Activated B cell treated with CpG ODN at 0.5 μM for 24 hours (primary cell): ENCODE results near the gene SEMA4C. TPM values are rescaled to one million over a fixed set of nuclear protein-coding genes. Genes with fewer than 3 reads are reported as not detected.
A peak's percentile ranks its signal among the peaks of the same experiment; 100 is the strongest.

Experiments
- ATAC-seq: fragments of 200-7000 bp; cut with Tn5 transposase; one replicate; pipeline ENCODE4 v1.10.0; 2021; ENCODE audit warnings: low read depth, mild to moderate bottlenecking, moderate library complexity
- CTCF ChIA-PET: fragments of 350-600 bp; sonication (Branson Sonifier 250); formaldehyde crosslinking; loops from one replicate; lab custom pipeline; 2021; ENCODE audit warnings: antibody characterized with exemption; lab: Charles Lee
- POLR2A ChIA-PET: fragments of 350-600 bp; sonication (Branson Sonifier 250); formaldehyde crosslinking; loops from one replicate; lab custom pipeline; 2021; ENCODE audit warnings: antibody characterized with exemption; lab: Charles Lee
- DNase-seq: peaks from one replicate; pipeline ENCODE4 v3.0.0; 2022
- H3K27ac Mint-ChIP-seq: one replicate; pipeline ENCODE4 v1.8.0; 2020; ENCODE audit warnings: mixed read lengths
- H3K27me3 Mint-ChIP-seq: one replicate; pipeline ENCODE4 v1.8.0; 2021; ENCODE audit warnings: mixed read lengths
- H3K36me3 Mint-ChIP-seq: one replicate; pipeline ENCODE4 v1.8.0; 2021; ENCODE audit warnings: low read depth, mixed read lengths
- H3K4me1 Mint-ChIP-seq: one replicate; pipeline ENCODE4 v1.8.0; 2021; ENCODE audit warnings: mixed read lengths
- H3K4me3 Mint-ChIP-seq: one replicate; pipeline ENCODE4 v1.8.0; 2020; ENCODE audit warnings: mild to moderate bottlenecking, mixed read lengths
- H3K9me3 Mint-ChIP-seq: one replicate; pipeline ENCODE4 v1.8.0; 2020; ENCODE audit warnings: mixed read lengths
- intact Hi-C: fragments of 100-400 bp; cut with micrococcal nuclease; formaldehyde crosslinking; loops from one replicate; pipeline ENCODE4 v1.15.1; 2024
- total RNA-seq: library from RNA; stranded (reverse); gene quantifications from 2 replicates; pipeline ENCODE4 v1.2.3, GENCODE V29; 2022
- TF ChIP-seq, protein P1 (sequence below): fragments of 200-600 bp; IDR thresholded peaks from one replicate; pipeline ENCODE4 v1.8.0; 2022; ENCODE audit warnings: antibody characterized with exemption, mild to moderate bottlenecking

Gene SEMA4C, protein sequence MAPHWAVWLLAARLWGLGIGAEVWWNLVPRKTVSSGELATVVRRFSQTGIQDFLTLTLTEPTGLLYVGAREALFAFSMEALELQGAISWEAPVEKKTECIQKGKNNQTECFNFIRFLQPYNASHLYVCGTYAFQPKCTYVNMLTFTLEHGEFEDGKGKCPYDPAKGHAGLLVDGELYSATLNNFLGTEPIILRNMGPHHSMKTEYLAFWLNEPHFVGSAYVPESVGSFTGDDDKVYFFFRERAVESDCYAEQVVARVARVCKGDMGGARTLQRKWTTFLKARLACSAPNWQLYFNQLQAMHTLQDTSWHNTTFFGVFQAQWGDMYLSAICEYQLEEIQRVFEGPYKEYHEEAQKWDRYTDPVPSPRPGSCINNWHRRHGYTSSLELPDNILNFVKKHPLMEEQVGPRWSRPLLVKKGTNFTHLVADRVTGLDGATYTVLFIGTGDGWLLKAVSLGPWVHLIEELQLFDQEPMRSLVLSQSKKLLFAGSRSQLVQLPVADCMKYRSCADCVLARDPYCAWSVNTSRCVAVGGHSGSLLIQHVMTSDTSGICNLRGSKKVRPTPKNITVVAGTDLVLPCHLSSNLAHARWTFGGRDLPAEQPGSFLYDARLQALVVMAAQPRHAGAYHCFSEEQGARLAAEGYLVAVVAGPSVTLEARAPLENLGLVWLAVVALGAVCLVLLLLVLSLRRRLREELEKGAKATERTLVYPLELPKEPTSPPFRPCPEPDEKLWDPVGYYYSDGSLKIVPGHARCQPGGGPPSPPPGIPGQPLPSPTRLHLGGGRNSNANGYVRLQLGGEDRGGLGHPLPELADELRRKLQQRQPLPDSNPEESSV
- 0.34 and 0.55 TPM in 2 replicates for total RNA-seq

DNA sequence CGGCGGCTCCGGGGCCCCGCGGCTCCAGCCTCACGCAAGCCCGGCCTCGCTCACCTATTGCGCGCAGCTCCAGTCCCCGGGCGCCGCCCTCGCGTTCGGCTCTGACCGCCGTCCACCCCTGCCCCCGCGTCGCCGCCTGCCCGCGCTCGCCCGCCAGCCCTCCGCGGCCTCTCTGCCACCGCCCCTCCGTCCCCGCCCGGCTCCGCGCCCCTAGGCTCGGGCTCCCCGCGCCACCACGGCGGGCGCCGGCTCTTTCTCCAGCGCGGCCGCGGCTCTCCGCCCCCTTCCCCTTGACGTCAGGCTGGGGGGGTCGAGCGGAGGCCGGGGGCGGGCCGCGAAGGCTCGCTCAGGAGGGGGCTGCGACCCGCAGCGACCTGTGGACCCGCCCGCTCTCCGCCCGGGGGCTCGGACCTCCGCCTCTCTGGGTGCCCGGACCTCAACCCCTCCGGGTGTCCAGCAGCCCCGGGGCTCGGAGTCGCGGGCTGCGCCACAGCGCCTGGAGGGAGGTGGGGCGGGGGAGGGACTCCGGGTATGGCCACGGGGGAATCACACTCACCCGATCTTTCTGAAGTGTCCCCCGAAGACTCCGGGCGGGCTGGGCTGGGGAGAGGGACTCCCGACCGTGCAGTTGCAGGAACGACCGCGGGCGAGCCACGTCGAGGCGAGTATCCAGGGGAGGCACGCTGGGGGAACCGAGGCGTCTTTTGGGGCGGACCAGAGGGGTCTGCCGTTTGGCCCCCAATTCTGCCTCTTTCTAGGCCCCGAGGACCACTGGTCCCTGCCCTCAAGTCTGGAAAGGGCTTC, at the start of gene SEMA4C:
TSS of gene SEMA4C (minus strand) at position 259 of the 804 bp plus-strand sequence. CDS start 2,194 bp downstream, outside the sequence.
- Mint-ChIP-seq H3K27ac (peak within 1 kb of the TSS; percentile 18), H3K4me3 (peak within 1 kb of the TSS; percentile 78), H3K36me3 (no peaks in the 10 kb centered on the region), H3K9me3 (no peaks in the 10 kb centered on the region), H3K4me1 (peaks cover 40% of the 10 kb centered on the region), H3K27me3 (peaks cover 26% of the 10 kb centered on the region)
- DNase-seq (peak; percentile 56), ATAC-seq (peak; percentile 12)
- intact Hi-C loops = loop anchor here (1.0 to 5.0 kb wide), 3 partner anchors 31 to 242 kb away; partner anchors contain the start of gene ANKRD36
- ChIA-PET POLR2A (interaction anchor here (2.4 kb wide), 1 partner anchor 12 kb away, joined by 15 read pairs; the partner anchor contains the start of gene ANKRD39), CTCF (interaction anchor here (5.6 kb wide), 1 partner anchor 12 kb away, joined by 33 read pairs; the partner anchor contains the start of gene ANKRD39)
- TF ChIP-seq, protein P1, sequence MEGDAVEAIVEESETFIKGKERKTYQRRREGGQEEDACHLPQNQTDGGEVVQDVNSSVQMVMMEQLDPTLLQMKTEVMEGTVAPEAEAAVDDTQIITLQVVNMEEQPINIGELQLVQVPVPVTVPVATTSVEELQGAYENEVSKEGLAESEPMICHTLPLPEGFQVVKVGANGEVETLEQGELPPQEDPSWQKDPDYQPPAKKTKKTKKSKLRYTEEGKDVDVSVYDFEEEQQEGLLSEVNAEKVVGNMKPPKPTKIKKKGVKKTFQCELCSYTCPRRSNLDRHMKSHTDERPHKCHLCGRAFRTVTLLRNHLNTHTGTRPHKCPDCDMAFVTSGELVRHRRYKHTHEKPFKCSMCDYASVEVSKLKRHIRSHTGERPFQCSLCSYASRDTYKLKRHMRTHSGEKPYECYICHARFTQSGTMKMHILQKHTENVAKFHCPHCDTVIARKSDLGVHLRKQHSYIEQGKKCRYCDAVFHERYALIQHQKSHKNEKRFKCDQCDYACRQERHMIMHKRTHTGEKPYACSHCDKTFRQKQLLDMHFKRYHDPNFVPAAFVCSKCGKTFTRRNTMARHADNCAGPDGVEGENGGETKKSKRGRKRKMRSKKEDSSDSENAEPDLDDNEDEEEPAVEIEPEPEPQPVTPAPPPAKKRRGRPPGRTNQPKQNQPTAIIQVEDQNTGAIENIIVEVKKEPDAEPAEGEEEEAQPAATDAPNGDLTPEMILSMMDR = no peak

DNA sequence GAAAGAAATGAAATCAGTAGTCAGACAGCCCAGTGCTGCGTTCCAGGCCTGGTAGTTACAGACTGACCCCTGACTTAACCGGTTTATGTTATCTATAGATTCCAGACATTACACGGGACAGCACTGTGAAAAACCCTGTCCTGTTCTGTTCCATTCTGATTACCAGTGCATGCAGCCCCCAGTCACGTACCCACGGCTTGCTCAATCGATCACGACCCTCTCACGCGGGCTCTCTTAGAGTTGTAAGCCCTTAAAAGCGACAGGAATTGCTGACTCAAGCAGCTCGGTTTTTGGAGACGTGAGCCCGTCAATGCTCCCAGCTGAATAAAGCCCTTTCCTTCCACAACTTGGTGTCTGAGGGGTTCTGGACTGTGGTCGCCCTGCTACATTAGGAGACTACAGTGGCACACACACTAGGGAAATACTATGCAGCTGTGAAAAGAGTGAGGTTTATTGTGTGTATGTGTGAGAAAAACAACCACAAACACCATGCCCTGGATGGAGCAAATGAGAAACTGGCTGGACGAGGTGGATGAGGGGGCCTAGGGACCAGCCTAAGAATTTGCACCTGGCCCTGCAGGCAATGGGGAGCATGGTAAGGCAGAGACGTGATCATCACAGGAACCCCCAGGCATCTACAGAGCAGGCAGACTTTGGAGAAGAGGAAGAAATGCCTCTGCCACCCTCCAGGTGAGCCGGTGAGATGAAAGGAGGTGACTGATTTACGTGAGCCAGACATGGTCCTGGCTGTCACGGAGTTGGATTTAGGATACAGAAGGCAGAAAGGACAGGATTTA, 49.1 kb upstream of the SEMA4C start:
- ChIA-PET POLR2A (no interaction called here), CTCF (no interaction called here)
- Mint-ChIP-seq H3K36me3 (no peaks in the 10 kb centered on the region), H3K27me3 (no peaks in the 10 kb centered on the region), H3K4me1 (peaks cover 10% of the 10 kb centered on the region), H3K27ac (no peak overlapping the region), H3K9me3 (no peaks in the 10 kb centered on the region), H3K4me3 (no peak overlapping the region)
- intact Hi-C loops = no loop called here
- DNase-seq (no peak), ATAC-seq (no peak)
- TF ChIP-seq, protein P1 = no peak

- TF ChIP-seq, protein P1 = no peak
- intact Hi-C loops = no loop called here
- ChIA-PET CTCF (no interaction called here), POLR2A (no interaction called here)
- H3K9me3 Mint-ChIP-seq = no peaks in the 10 kb centered on the region
- ATAC-seq (no peak), DNase-seq (no peak)
- H3K27me3 Mint-ChIP-seq = no peaks in the 10 kb centered on the region
- H3K4me3 Mint-ChIP-seq = no peak overlapping the region
- no peak overlapping the region for H3K27ac Mint-ChIP-seq
- no peaks in the 10 kb centered on the region for H3K36me3 Mint-ChIP-seq
- peaks cover 17% of the 10 kb centered on the region for H3K4me1 Mint-ChIP-seq
Observed at GRCh38 chr2:96918092-96918753, 48.3 kb upstream of the SEMA4C start.

GRCh38 chr2:96916646-96917543, 47.0 kb upstream of the SEMA4C start:
- no peaks in the 10 kb centered on the region for H3K9me3 Mint-ChIP-seq
- TF ChIP-seq, protein P1 = no peak
- ATAC-seq (no peak), DNase-seq (no peak)
- no peak overlapping the region for H3K4me3 Mint-ChIP-seq
- CTCF ChIA-PET = no interaction called here
- intact Hi-C loops = no loop called here
- no peaks in the 10 kb centered on the region for H3K36me3 Mint-ChIP-seq
- no peak overlapping the region for H3K27ac Mint-ChIP-seq
- peaks cover 23% of the 10 kb centered on the region for H3K4me1 Mint-ChIP-seq
- no peaks in the 10 kb centered on the region for H3K27me3 Mint-ChIP-seq
- POLR2A ChIA-PET = no interaction called here
